HCT116 (cell line): ENCODE data around the gene UAP1L1. TPM values are rescaled to one million over a fixed set of nuclear protein-coding genes. Genes with fewer than 3 reads are reported as not detected.

ENCODE experiments used
- ATAC-seq: fragments of 200-7000 bp; cut with Tn5 transposase; 2 replicates; pipeline ENCODE4 v1.9.1; 2020; ENCODE audit warnings: mild to moderate bottlenecking, moderate library complexity
- BruUV-seq: library from RNA; stranded (reverse); fragments of 400-500 nt; replicated peaks from 2 replicates; lab custom pipeline; 2021; lab: Mats Ljungman, UMichigan
- CTCF ChIA-PET: fragments of 300-600 bp; sonication (Branson Sonifier 250); formaldehyde crosslinking; loops from one replicate; lab custom pipeline; 2021; ENCODE audit warnings: antibody characterized with exemption; lab: Charles Lee
- POLR2A ChIA-PET: fragments of 300-600, 350-600 bp; sonication (Branson Sonifier 250); formaldehyde crosslinking; loops from one replicate; lab custom pipeline; 2021; ENCODE audit warnings: antibody characterized with exemption; lab: Charles Lee
- RAD21 ChIA-PET, 2 experiments: fragments of 300-600 bp; sonication (Branson Sonifier 250); formaldehyde crosslinking; loops; one replicate each; lab custom pipeline; 2023; ENCODE audit warnings: low total read pairs in 2 of 2; ENCODE audit not compliant: uncharacterized antibody in 2 of 2, unreplicated experiment in 2 of 2, low non-redundant PET in 1 of 2; lab: Charles Lee
- DNase-seq: peaks from one replicate; pipeline ENCODE4 v3.0.0-alpha.2; 2010; ENCODE audit warnings: low read depth, low spot score
- H2AFZ ChIP-seq: fragments of 200-600 bp; shearing (Covaris generic), sonication (generic); 2 replicates; pipeline ENCODE4 v1.6.1; 2017; ENCODE audit warnings: low read depth, mixed run types, mixed read lengths, antibody characterized with exemption, low read length; ENCODE audit not compliant: poor library complexity, severe bottlenecking
- H3K27ac ChIP-seq: 2 replicates; pipeline ENCODE4 v1.5.1; 2012; ENCODE audit warnings: low read depth, low read length
- H3K27me3 ChIP-seq: fragments of 200-600 bp; sonication (generic); 2 replicates; pipeline ENCODE4 v1.6.1; 2016; ENCODE audit warnings: mixed run types, low read length, mixed read lengths; ENCODE audit not compliant: insufficient read depth
- H3K36me3 ChIP-seq, 2 experiments: fragments of 200-500 bp in 1 of 2; fragments of 200-600 bp in 1 of 2; sonication (Bioruptor generic) in 1 of 2; sonication (generic) in 1 of 2; 2 replicates each; pipeline versions ENCODE4 v1.5.1 to v1.6.1; 2014 to 2016; ENCODE audit warnings: low read length in 2 of 2, inconsistent platforms in 1 of 2, mixed read lengths in 1 of 2, mixed run types in 1 of 2; ENCODE audit not compliant: insufficient read depth in 2 of 2, control insufficient read depth in 1 of 2
- H3K4me1 ChIP-seq, 2 experiments: fragments of 200-600 bp in 1 of 2; sonication (generic) in 1 of 2; 2 replicates each; pipeline versions ENCODE4 v1.5.1 to v1.6.1; 2012 to 2017; ENCODE audit warnings: low read length in 2 of 2, inconsistent platforms in 1 of 2, mild to moderate bottlenecking in 1 of 2, mixed read lengths in 1 of 2, mixed run types in 1 of 2, moderate library complexity in 1 of 2; ENCODE audit not compliant: insufficient read depth in 2 of 2, control insufficient read depth in 1 of 2
- H3K4me2 ChIP-seq: fragments of 200-600 bp; sonication (generic); 2 replicates; pipeline ENCODE4 v1.6.1; 2017; ENCODE audit warnings: mixed run types, low read length, mixed read lengths
- H3K4me3 ChIP-seq, 2 experiments: fragments of 200-600 bp in 1 of 2; sonication (generic) in 1 of 2; replicated peaks in 1 of 2; 2 replicates each; pipeline ENCODE4 v1.5.1; 2011 to 2016; ENCODE audit warnings: low read length in 2 of 2, control low read depth in 1 of 2, low read depth in 1 of 2, mild to moderate bottlenecking in 1 of 2, mixed read lengths in 1 of 2, mixed run types in 1 of 2
- H3K79me2 ChIP-seq: fragments of 200-600 bp; sonication (generic); 2 replicates; pipeline ENCODE4 v1.6.1; 2017; ENCODE audit warnings: mild to moderate bottlenecking, mixed run types, low read length, moderate library complexity, mixed read lengths; ENCODE audit not compliant: insufficient read depth
- H3K9ac ChIP-seq: fragments of 200-600 bp; sonication (generic); 2 replicates; pipeline ENCODE4 v1.6.1; 2016; ENCODE audit warnings: low read length, mixed read lengths
- H3K9me2 ChIP-seq: fragments of 200-600 bp; sonication (generic), shearing (Covaris generic); 2 replicates; pipeline ENCODE4 v1.6.1; 2017; ENCODE audit warnings: mixed run types, mild to moderate bottlenecking, moderate library complexity; ENCODE audit not compliant: insufficient read depth
- H3K9me3 ChIP-seq, 2 experiments: fragments of 200-500 bp in 1 of 2; fragments of 200-600 bp in 1 of 2; sonication (Bioruptor generic) in 1 of 2; sonication (generic) in 1 of 2; 2 replicates each; pipeline ENCODE4 v1.6.1; 2014 to 2017; ENCODE audit warnings: low read length in 2 of 2, mixed read lengths in 2 of 2, inconsistent platforms in 1 of 2, low read depth in 1 of 2, mild to moderate bottlenecking in 1 of 2, mixed run types in 1 of 2, moderate library complexity in 1 of 2; ENCODE audit not compliant: control insufficient read depth in 1 of 2, insufficient read depth in 1 of 2
- H4K20me1 ChIP-seq: fragments of 200-600 bp; sonication (generic), shearing (Covaris generic); 2 replicates; pipeline ENCODE4 v1.6.1; 2017; ENCODE audit warnings: mixed run types, mild to moderate bottlenecking, moderate library complexity; ENCODE audit not compliant: insufficient read depth
- CBX3 ChIP-seq: IDR thresholded peaks from 2 replicates; pipeline ENCODE4 v1.6.1; 2012; ENCODE audit warnings: low read depth
- CEBPB ChIP-seq: IDR thresholded peaks from 2 replicates; pipeline ENCODE4 v1.6.1; 2012; ENCODE audit warnings: low read depth
- ELF1 ChIP-seq: IDR thresholded peaks from 2 replicates; pipeline ENCODE4 v1.6.1; 2012; ENCODE audit warnings: low read depth, borderline replicate concordance
- EZH2 ChIP-seq: fragments of 200-600 bp; sonication (generic); IDR thresholded peaks from 2 replicates; pipeline ENCODE4 v1.6.1; 2017; ENCODE audit warnings: antibody characterized with exemption, mixed run types
- EZH2phosphoT487 ChIP-seq: fragments of 200-600 bp; IDR thresholded peaks from 2 replicates; pipeline ENCODE4 v1.6.1; 2018; ENCODE audit warnings: antibody characterized with exemption, borderline replicate concordance
- FOSL1 ChIP-seq: IDR thresholded peaks from 2 replicates; pipeline ENCODE4 v1.6.1; 2012; ENCODE audit warnings: low read depth
- JUND ChIP-seq: IDR thresholded peaks from 2 replicates; pipeline ENCODE4 v1.6.1; 2012
- POLR2A ChIP-seq: IDR thresholded peaks from 2 replicates; pipeline ENCODE4 v1.7.0; 2011; ENCODE audit warnings: borderline replicate concordance; ENCODE audit not compliant: insufficient read depth, insufficient read length; ENCODE audit errors: extremely low read depth
- POLR2AphosphoS5 ChIP-seq: IDR thresholded peaks from 2 replicates; pipeline ENCODE4 v1.6.1; 2011; ENCODE audit warnings: mild to moderate bottlenecking, low read depth, low read length, moderate library complexity
- RAD21 ChIP-seq: IDR thresholded peaks from 2 replicates; pipeline ENCODE4 v1.6.1; 2012; ENCODE audit warnings: low read depth, mild to moderate bottlenecking
- SIN3A ChIP-seq: IDR thresholded peaks from 2 replicates; pipeline ENCODE4 v1.6.1; 2012; ENCODE audit warnings: low read depth
- SP1 ChIP-seq: IDR thresholded peaks from 2 replicates; pipeline ENCODE4 v1.6.1; 2012; ENCODE audit warnings: low read depth
- SRF ChIP-seq: IDR thresholded peaks from 2 replicates; pipeline ENCODE4 v1.6.1; 2012; ENCODE audit warnings: low read depth
- ZFX ChIP-seq: fragments of 450-650 bp; IDR thresholded peaks from 2 replicates; pipeline ENCODE4 v1.6.1; 2017
- intact Hi-C: fragments of 100-400 bp; cut with micrococcal nuclease; formaldehyde crosslinking; loops from 2 replicates; pipeline ENCODE4 v1.10.0; 2022
- total RNA-seq: library from RNA; stranded (reverse); gene quantifications from one replicate; pipeline ENCODE4 v1.2.1, GENCODE V29; 2021; ENCODE audit not compliant: unreplicated experiment
- TF ChIP-seq, protein P1 (sequence below): IDR thresholded peaks from 2 replicates; pipeline ENCODE4 v1.6.1; 2012
- TF ChIP-seq, protein P2 (sequence below): IDR thresholded peaks from 2 replicates; pipeline ENCODE4 v1.6.1; 2012; ENCODE audit warnings: low read depth
- TF ChIP-seq, protein P3 (sequence below): IDR thresholded peaks from 2 replicates; pipeline ENCODE4 v1.6.1; 2011; ENCODE audit warnings: mild to moderate bottlenecking, low read length, moderate library complexity; ENCODE audit not compliant: insufficient replicate concordance; ENCODE audit errors: extremely low read depth
- TF ChIP-seq, protein P4 (sequence below), 3 experiments: fragments of 200-600 bp in 1 of 3; sonication (generic) in 1 of 3; IDR thresholded peaks in 2 of 3; conservative IDR thresholded peaks in 1 of 3; 2 replicates each; pipeline ENCODE4 v1.5.1; 2012 to 2017; ENCODE audit warnings: low read depth in 2 of 3, low read length in 2 of 3, antibody characterized with exemption in 1 of 3, borderline replicate concordance in 1 of 3, control low read depth in 1 of 3, mild to moderate bottlenecking in 1 of 3, mixed read lengths in 1 of 3, mixed run types in 1 of 3, moderate library complexity in 1 of 3; ENCODE audit not compliant: insufficient read depth in 1 of 3

UAP1L1 gene
- total RNA-seq, 1 experiment from 2014 or later, result 11.0 TPM

DNA sequence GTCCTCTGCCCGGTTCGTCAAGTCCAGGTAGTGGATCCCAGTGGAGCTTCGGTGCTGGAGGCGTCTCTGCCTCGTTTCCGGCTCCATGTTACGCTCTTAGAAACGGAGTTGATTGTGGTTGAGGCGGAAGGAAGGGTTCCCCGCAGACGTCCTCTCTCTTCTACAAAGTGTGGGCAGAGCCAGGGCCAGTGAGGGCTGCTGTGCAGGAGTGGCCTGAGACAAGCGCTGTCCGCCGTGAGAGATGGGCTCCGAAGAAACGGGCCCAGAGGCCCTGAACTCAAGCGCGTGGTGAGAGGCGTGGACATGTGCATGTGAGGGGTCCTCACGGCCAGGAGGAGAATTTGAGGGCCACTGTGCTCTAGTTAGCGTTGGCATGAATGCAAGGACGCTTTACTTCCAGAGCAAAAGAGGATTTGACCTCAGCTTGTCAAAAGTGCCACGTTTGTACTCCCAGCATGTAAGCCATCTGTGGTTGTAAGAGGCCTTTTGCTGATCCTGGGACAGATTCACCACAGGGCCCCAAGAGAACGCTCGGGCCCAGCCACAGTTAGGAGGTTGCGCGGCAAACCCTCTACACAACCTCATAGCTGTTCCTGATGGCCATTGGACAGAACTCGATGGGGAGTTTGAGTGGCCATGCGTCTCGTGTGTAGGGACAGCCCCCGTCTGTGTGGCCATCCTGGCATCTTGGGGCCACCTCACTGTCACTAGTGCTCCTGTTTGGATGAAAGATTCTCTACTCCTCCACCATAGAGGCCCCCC is 19.6 kb downstream of the UAP1L1 start:
- no TSS peak for BruUV-seq
- ChIA-PET POLR2A (no interaction called here), RAD21 (no interaction called here), CTCF (no interaction called here)
- Histone ChIP-seq H3K4me1 (no peaks in the 10 kb centered on the region), H4K20me1 (no peaks in the 10 kb centered on the region), H3K9ac (no peak overlapping the region), H3K9me3 (peaks cover 0 to 6% of the 10 kb centered on the region in 2 experiments; a peak in 1 of 4 replicates), H3K79me2 (0 out of 2 replicates have a peak, but pooled peaks cover under 1% of the 10 kb centered on the region), H3K36me3 (peaks cover 10 to 31% of the 10 kb centered on the region in 2 experiments), H3K4me2 (no peak overlapping the region), H3K9me2 (no peaks in the 10 kb centered on the region), H3K27me3 (no peaks in the 10 kb centered on the region), H3K27ac (no peak overlapping the region), H2AFZ (no peak overlapping the region), H3K4me3 (no peak overlapping the region)
- TF ChIP-seq ZFX (no peak), SP1 (no peak), CBX3 (no peak), EZH2 (no peak), FOSL1 (no peak), JUND (no peak), CEBPB (no peak), RAD21 (no peak), SRF (no peak), POLR2A (no peak), SIN3A (no peak), EZH2phosphoT487 (no peak), ELF1 (no peak), POLR2AphosphoS5 (no peak)
- TF ChIP-seq, protein P1, sequence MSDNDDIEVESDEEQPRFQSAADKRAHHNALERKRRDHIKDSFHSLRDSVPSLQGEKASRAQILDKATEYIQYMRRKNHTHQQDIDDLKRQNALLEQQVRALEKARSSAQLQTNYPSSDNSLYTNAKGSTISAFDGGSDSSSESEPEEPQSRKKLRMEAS, result no peak
- TF ChIP-seq, protein P2, sequence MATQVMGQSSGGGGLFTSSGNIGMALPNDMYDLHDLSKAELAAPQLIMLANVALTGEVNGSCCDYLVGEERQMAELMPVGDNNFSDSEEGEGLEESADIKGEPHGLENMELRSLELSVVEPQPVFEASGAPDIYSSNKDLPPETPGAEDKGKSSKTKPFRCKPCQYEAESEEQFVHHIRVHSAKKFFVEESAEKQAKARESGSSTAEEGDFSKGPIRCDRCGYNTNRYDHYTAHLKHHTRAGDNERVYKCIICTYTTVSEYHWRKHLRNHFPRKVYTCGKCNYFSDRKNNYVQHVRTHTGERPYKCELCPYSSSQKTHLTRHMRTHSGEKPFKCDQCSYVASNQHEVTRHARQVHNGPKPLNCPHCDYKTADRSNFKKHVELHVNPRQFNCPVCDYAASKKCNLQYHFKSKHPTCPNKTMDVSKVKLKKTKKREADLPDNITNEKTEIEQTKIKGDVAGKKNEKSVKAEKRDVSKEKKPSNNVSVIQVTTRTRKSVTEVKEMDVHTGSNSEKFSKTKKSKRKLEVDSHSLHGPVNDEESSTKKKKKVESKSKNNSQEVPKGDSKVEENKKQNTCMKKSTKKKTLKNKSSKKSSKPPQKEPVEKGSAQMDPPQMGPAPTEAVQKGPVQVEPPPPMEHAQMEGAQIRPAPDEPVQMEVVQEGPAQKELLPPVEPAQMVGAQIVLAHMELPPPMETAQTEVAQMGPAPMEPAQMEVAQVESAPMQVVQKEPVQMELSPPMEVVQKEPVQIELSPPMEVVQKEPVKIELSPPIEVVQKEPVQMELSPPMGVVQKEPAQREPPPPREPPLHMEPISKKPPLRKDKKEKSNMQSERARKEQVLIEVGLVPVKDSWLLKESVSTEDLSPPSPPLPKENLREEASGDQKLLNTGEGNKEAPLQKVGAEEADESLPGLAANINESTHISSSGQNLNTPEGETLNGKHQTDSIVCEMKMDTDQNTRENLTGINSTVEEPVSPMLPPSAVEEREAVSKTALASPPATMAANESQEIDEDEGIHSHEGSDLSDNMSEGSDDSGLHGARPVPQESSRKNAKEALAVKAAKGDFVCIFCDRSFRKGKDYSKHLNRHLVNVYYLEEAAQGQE, result no peak
- TF ChIP-seq, protein P3, sequence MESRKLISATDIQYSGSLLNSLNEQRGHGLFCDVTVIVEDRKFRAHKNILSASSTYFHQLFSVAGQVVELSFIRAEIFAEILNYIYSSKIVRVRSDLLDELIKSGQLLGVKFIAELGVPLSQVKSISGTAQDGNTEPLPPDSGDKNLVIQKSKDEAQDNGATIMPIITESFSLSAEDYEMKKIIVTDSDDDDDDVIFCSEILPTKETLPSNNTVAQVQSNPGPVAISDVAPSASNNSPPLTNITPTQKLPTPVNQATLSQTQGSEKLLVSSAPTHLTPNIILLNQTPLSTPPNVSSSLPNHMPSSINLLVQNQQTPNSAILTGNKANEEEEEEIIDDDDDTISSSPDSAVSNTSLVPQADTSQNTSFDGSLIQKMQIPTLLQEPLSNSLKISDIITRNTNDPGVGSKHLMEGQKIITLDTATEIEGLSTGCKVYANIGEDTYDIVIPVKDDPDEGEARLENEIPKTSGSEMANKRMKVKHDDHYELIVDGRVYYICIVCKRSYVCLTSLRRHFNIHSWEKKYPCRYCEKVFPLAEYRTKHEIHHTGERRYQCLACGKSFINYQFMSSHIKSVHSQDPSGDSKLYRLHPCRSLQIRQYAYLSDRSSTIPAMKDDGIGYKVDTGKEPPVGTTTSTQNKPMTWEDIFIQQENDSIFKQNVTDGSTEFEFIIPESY, result no peak
- TF ChIP-seq, protein P4, sequence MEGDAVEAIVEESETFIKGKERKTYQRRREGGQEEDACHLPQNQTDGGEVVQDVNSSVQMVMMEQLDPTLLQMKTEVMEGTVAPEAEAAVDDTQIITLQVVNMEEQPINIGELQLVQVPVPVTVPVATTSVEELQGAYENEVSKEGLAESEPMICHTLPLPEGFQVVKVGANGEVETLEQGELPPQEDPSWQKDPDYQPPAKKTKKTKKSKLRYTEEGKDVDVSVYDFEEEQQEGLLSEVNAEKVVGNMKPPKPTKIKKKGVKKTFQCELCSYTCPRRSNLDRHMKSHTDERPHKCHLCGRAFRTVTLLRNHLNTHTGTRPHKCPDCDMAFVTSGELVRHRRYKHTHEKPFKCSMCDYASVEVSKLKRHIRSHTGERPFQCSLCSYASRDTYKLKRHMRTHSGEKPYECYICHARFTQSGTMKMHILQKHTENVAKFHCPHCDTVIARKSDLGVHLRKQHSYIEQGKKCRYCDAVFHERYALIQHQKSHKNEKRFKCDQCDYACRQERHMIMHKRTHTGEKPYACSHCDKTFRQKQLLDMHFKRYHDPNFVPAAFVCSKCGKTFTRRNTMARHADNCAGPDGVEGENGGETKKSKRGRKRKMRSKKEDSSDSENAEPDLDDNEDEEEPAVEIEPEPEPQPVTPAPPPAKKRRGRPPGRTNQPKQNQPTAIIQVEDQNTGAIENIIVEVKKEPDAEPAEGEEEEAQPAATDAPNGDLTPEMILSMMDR (IDR thresholded peaks at IDR 0.05 in 2 of 3, conservative IDR thresholded peaks at IDR 0.05 in 1 of 3; ENCODE audit: borderline replicate concordance in 1 of 3, insufficient read depth in 1 of 3, low read depth in 2 of 3, low read length in 2 of 3), result no peak
- no peak for ATAC-seq
- intact Hi-C loops, result no loop called here
- no peak for DNase-seq
